CD14-positive monocyte (primary cell): ENCODE data around the gene RBM7. TPM values are rescaled to one million over a fixed set of nuclear protein-coding genes. Genes with fewer than 3 reads are reported as not detected.

ENCODE experiments used
- DNase-seq, 3 donors: peaks; one replicate each; pipeline ENCODE4 v3.0.0-alpha.2; 2011 to 2022
- H2AFZ ChIP-seq: 2 replicates; pipeline ENCODE4 v1.6.0; 2012; ENCODE audit warnings: mild to moderate bottlenecking, low read depth, low read length, inconsistent platforms; ENCODE audit not compliant: insufficient read depth, poor library complexity, severe bottlenecking
- H3K27ac ChIP-seq, 2 donors: 1 replicate in 1 of 2; 2 replicates in 1 of 2; pipeline ENCODE4 v1.5.1; 2012 to 2013; ENCODE audit warnings: low read length in 2 of 2, control low read depth in 1 of 2, inconsistent platforms in 1 of 2, low read depth in 1 of 2, mild to moderate bottlenecking in 1 of 2
- H3K27me3 ChIP-seq, 2 donors: one replicate each; pipeline versions ENCODE4 v1.6.0 to v1.6.1; 2011 to 2013; ENCODE audit warnings: low read length in 2 of 2; ENCODE audit not compliant: control insufficient read depth in 2 of 2, insufficient read depth in 2 of 2
- H3K36me3 ChIP-seq, 2 donors: replicated peaks in 1 of 2; 1 replicate in 1 of 2; 2 replicates in 1 of 2; pipeline versions ENCODE4 v1.5.1 to v1.6.1; 2012 to 2013; ENCODE audit warnings: low read length in 2 of 2, control low read depth in 1 of 2, inconsistent platforms in 1 of 2, mild to moderate bottlenecking in 1 of 2; ENCODE audit not compliant: insufficient read depth in 2 of 2, control insufficient read depth in 1 of 2
- H3K4me1 ChIP-seq, 2 donors: 1 replicate in 1 of 2; 2 replicates in 1 of 2; pipeline versions ENCODE4 v1.5.1 to v1.6.1; 2012 to 2013; ENCODE audit warnings: low read length in 2 of 2, control low read depth in 1 of 2, inconsistent platforms in 1 of 2, mild to moderate bottlenecking in 1 of 2, moderate library complexity in 1 of 2; ENCODE audit not compliant: insufficient read depth in 2 of 2, control insufficient read depth in 1 of 2
- H3K4me2 ChIP-seq: replicated peaks from 2 replicates; pipeline ENCODE3; 2012; ENCODE audit warnings: low read length, moderate library complexity, mild to moderate bottlenecking; ENCODE audit not compliant: poor library complexity, severe bottlenecking; ENCODE audit errors: extremely low read depth
- H3K4me3 ChIP-seq, 3 experiments: fragments of 200-600 bp in 1 of 3; sonication (generic) in 1 of 3; replicated peaks in 1 of 3; 1 replicate in 2 of 3; 2 replicates in 1 of 3; pipeline ENCODE4 v1.5.1; 2011 to 2013; ENCODE audit warnings: low read length in 3 of 3, mild to moderate bottlenecking in 3 of 3, control low read depth in 2 of 3, low read depth in 2 of 3, inconsistent platforms in 1 of 3, moderate library complexity in 1 of 3
- H3K79me2 ChIP-seq: 2 replicates; pipeline ENCODE4 v1.6.0; 2012; ENCODE audit warnings: mild to moderate bottlenecking, control low read depth, inconsistent platforms, low read length, moderate library complexity; ENCODE audit not compliant: insufficient read depth
- H3K9ac ChIP-seq: 2 replicates; pipeline ENCODE4 v1.6.0; 2017; ENCODE audit warnings: low read length, mild to moderate bottlenecking; ENCODE audit not compliant: insufficient read depth, poor library complexity, severe bottlenecking
- H3K9me3 ChIP-seq, 2 donors: replicated peaks in 1 of 2; 1 replicate in 1 of 2; 2 replicates in 1 of 2; pipeline versions ENCODE4 v1.5.1 to v1.6.1; 2012 to 2013; ENCODE audit warnings: low read length in 2 of 2, control low read depth in 1 of 2; ENCODE audit not compliant: control insufficient read depth in 1 of 2, insufficient read depth in 1 of 2
- H4K20me1 ChIP-seq: 2 replicates; pipeline ENCODE4 v1.6.0; 2012; ENCODE audit warnings: mild to moderate bottlenecking, low read length, control low read depth, moderate library complexity; ENCODE audit not compliant: insufficient read depth
- H3K27ac Mint-ChIP-seq, 7 donors: one replicate each; pipeline ENCODE4 v1.8.0; 2020; ENCODE audit warnings: mild to moderate bottlenecking in 7 of 7, mixed read lengths in 7 of 7, moderate library complexity in 6 of 7, inconsistent platforms in 2 of 7
- H3K27me3 Mint-ChIP-seq, 3 donors: one replicate each; pipeline ENCODE4 v1.8.0; 2021 to 2022; ENCODE audit warnings: low read depth in 3 of 3, mild to moderate bottlenecking in 3 of 3, mixed read lengths in 3 of 3, moderate library complexity in 3 of 3, inconsistent platforms in 1 of 3
- H3K36me3 Mint-ChIP-seq, 2 donors: one replicate each; pipeline ENCODE4 v1.8.0; 2020; ENCODE audit warnings: mixed read lengths in 2 of 2, inconsistent platforms in 1 of 2, mild to moderate bottlenecking in 1 of 2
- H3K4me1 Mint-ChIP-seq: one replicate; pipeline ENCODE4 v1.8.0; 2020; ENCODE audit warnings: mild to moderate bottlenecking, mixed read lengths
- H3K4me3 Mint-ChIP-seq, 2 donors: one replicate each; pipeline ENCODE4 v1.8.0; 2020; ENCODE audit warnings: mild to moderate bottlenecking in 2 of 2, mixed read lengths in 2 of 2, moderate library complexity in 1 of 2
- H3K9me3 Mint-ChIP-seq, 7 donors: one replicate each; pipeline ENCODE4 v1.8.0; 2020 to 2022; ENCODE audit warnings: mixed read lengths in 7 of 7, mild to moderate bottlenecking in 6 of 7, moderate library complexity in 6 of 7, inconsistent platforms in 2 of 7
- CTCF ChIP-seq: fragments of 200-600 bp; IDR thresholded peaks from one replicate; pipeline ENCODE4 v1.8.0; 2022; ENCODE audit warnings: antibody characterized with exemption, mild to moderate bottlenecking
- WGBS: methylation state at CpG from one replicate; pipeline ENCODE4 v1.1.5; 2013; ENCODE audit warnings: missing lambda C conversion rate; ENCODE audit not compliant: insufficient coverage; 5-methylcytosine and 5-hydroxymethylcytosine counted together
- intact Hi-C, 2 donors: fragments of 100-400 bp; cut with micrococcal nuclease; formaldehyde crosslinking; loops; one replicate each; pipeline versions ENCODE4 v1.15.0 to v1.15.1; 2023
- polyA plus RNA-seq, 3 donors: library from polyadenylated mRNA; depleted of rRNA in 1 of 3; unstranded in 2 of 3; stranded (reverse) in 1 of 3; fragments of 300-500 nt in 2 of 3; fragments of >200 nt in 1 of 3; fragmentation: Illumina TruSeq in 2 of 3; gene quantifications; 1 replicate in 2 of 3; 2 replicates in 1 of 3; pipeline ENCODE4 v1.2.3, GENCODE V29; 2012 to 2021

Gene RBM7
- polyA plus RNA-seq, 3 donors, result 27.3 to 36.3 (median 32.4) TPM

- no peak for TF ChIP-seq CTCF
- no peak for DNase-seq
- H3K4me3 Mint-ChIP-seq, result no peak overlapping the region
- Histone ChIP-seq H2AFZ (no peak overlapping the region), H3K4me1 (no peaks in the 10 kb centered on the region), H3K9ac (no peak overlapping the region), H3K27me3 (no peaks in the 10 kb centered on the region), H3K79me2 (no peaks in the 10 kb centered on the region), H3K9me3 (no peaks in the 10 kb centered on the region), H4K20me1 (no peaks in the 10 kb centered on the region), H3K4me2 (no peak overlapping the region), H3K36me3 (no peaks in the 10 kb centered on the region), H3K27ac (no peak overlapping the region), H3K4me3 (no peak overlapping the region)
- H3K27me3 Mint-ChIP-seq, result peaks cover 1 to 3% (median 3%) of the 10 kb centered on the region in 3 donors
- peaks cover 7% of the 10 kb centered on the region for H3K4me1 Mint-ChIP-seq
- H3K9me3 Mint-ChIP-seq, result peaks cover 0 to 12% (median 7%) of the 10 kb centered on the region in 7 donors
- H3K27ac Mint-ChIP-seq, result no peak overlapping the region
- intact Hi-C loops, result loop anchor here in 1 of 2 donors (10.0 kb wide), 1 partner anchor 49 kb away; the partner anchor contains the start of gene REXO2
- no peaks in the 10 kb centered on the region for H3K36me3 Mint-ChIP-seq
- no CpG with 5 or more reads among the region's 2 CpGs for WGBS
Observed at GRCh38 chr11:114386131-114386530, 14.3 kb upstream of the RBM7 start.

GRCh38 chr11:114386545-114386944, 13.9 kb upstream of the RBM7 start:
- no peaks in the 10 kb centered on the region for H3K79me2 ChIP-seq
- Mint-ChIP-seq H3K4me3 (no peak overlapping the region), H3K27ac (no peak overlapping the region), H3K9me3 (peaks cover 0 to 12% (median 7%) of the 10 kb centered on the region in 7 donors), H3K4me1 (peaks cover 7% of the 10 kb centered on the region), H3K36me3 (no peaks in the 10 kb centered on the region), H3K27me3 (peaks cover 1 to 3% (median 3%) of the 10 kb centered on the region in 3 donors)
- intact Hi-C loops, result loop anchor here in 1 of 2 donors (10.0 kb wide), 1 partner anchor 48 kb away; the partner anchor contains the start of gene REXO2
- no peaks in the 10 kb centered on the region for H4K20me1 ChIP-seq
- H3K4me2 ChIP-seq, result no peak overlapping the region
- no peaks in the 10 kb centered on the region for H3K9me3 ChIP-seq
- H3K36me3 ChIP-seq, result no peaks in the 10 kb centered on the region
- no peak overlapping the region for H2AFZ ChIP-seq
- no peaks in the 10 kb centered on the region for H3K4me1 ChIP-seq
- H3K4me3 ChIP-seq, result no peak overlapping the region
- no peak overlapping the region for H3K9ac ChIP-seq
- WGBS, result no CpG with 5 or more reads among the region's 1 CpG
- no peak overlapping the region for H3K27ac ChIP-seq
- TF ChIP-seq CTCF, result no peak
- DNase-seq, result no peak
- H3K27me3 ChIP-seq, result no peaks in the 10 kb centered on the region
